PC-9 (cell line): Measurements from ENCODE around the gene BRD1. TPM values are rescaled to one million over a fixed set of nuclear protein-coding genes. Genes with fewer than 3 reads are reported as not detected.

Source experiments
- BruUV-seq: library from RNA; stranded (reverse); fragments of 400-500 nt; replicated peaks from 2 replicates; lab custom pipeline; 2021; lab: Mats Ljungman, UMichigan
- CTCF ChIA-PET: fragments of 300-600 bp; sonication (Branson Sonifier 250); formaldehyde crosslinking; loops from one replicate; lab custom pipeline; 2022; ENCODE audit warnings: antibody characterized with exemption; lab: Charles Lee
- POLR2A ChIA-PET: fragments of 300-600 bp; sonication (Branson Sonifier 250); formaldehyde crosslinking; loops from one replicate; lab custom pipeline; 2022; ENCODE audit warnings: antibody characterized with exemption; ENCODE audit not compliant: unreplicated experiment; lab: Charles Lee
- DNase-seq, 2 experiments: peaks; one replicate each; pipeline versions ENCODE4 v3.0.0 to v3.0.0-alpha.2; 2015 to 2022; ENCODE audit warnings: mixed read lengths in 1 of 2
- H2AFZ ChIP-seq: fragments of 200-600 bp; sonication (generic); 2 replicates; pipeline ENCODE4 v1.8.1; 2017; ENCODE audit warnings: antibody characterized with exemption
- H3F3A ChIP-seq: fragments of 200-600 bp; sonication (generic); 2 replicates; pipeline ENCODE4 v1.8.1; 2017; ENCODE audit warnings: antibody characterized with exemption, mild to moderate bottlenecking, low read depth; ENCODE audit not compliant: insufficient read depth
- H3K27ac ChIP-seq: fragments of 200-600 bp; sonication (generic); 2 replicates; pipeline ENCODE4 v1.6.1; 2016; ENCODE audit warnings: mixed run types
- H3K27me3 ChIP-seq: fragments of 200-600 bp; sonication (generic); 2 replicates; pipeline ENCODE4 v1.6.1; 2016; ENCODE audit warnings: low read depth, mixed run types; ENCODE audit not compliant: insufficient read depth
- H3K36me3 ChIP-seq: fragments of 200-600 bp; sonication (generic); 2 replicates; pipeline ENCODE4 v1.6.1; 2016; ENCODE audit warnings: low read depth, mixed run types
- H3K4me1 ChIP-seq: fragments of 200-600 bp; sonication (generic); replicated peaks from 2 replicates; pipeline ENCODE4 v1.6.1; 2016; ENCODE audit warnings: mixed run types; ENCODE audit not compliant: insufficient read depth
- H3K4me2 ChIP-seq: fragments of 200-600 bp; sonication (generic); 2 replicates; pipeline ENCODE4 v1.6.1; 2017; ENCODE audit warnings: mixed run types
- H3K4me3 ChIP-seq: fragments of 200-600 bp; sonication (generic); 2 replicates; pipeline ENCODE4 v1.6.1; 2016; ENCODE audit warnings: mixed run types
- H3K79me2 ChIP-seq: fragments of 200-600 bp; sonication (generic); 2 replicates; pipeline ENCODE4 v1.6.1; 2017; ENCODE audit warnings: low read depth, mixed run types
- H3K9me2 ChIP-seq: fragments of 200-600 bp; sonication (generic); 2 replicates; pipeline ENCODE4 v1.8.1; 2017; ENCODE audit warnings: mild to moderate bottlenecking; ENCODE audit not compliant: insufficient read depth
- H3K9me3 ChIP-seq: fragments of 200-600 bp; sonication (generic); 2 replicates; pipeline ENCODE4 v1.8.1; 2016; ENCODE audit warnings: low read depth; ENCODE audit not compliant: insufficient read depth
- H4K20me1 ChIP-seq: fragments of 200-600 bp; sonication (generic); 2 replicates; pipeline ENCODE4 v1.8.1; 2017; ENCODE audit not compliant: insufficient read depth
- CTCF ChIP-seq: fragments of 200-600 bp; sonication (generic); conservative IDR thresholded peaks from 2 replicates; pipeline ENCODE4 v1.6.1; 2017; ENCODE audit warnings: mixed run types, antibody characterized with exemption, mild to moderate bottlenecking, moderate library complexity
- EZH2 ChIP-seq: fragments of 200-600 bp; sonication (generic); IDR thresholded peaks from 2 replicates; pipeline ENCODE4 v1.8.0; 2017; ENCODE audit warnings: antibody characterized with exemption, low read depth
- intact Hi-C: fragments of 100-400 bp; cut with micrococcal nuclease; formaldehyde crosslinking; loops from one replicate; pipeline ENCODE4 v1.10.0; 2022; ENCODE audit not compliant: unreplicated experiment
- total RNA-seq: library from RNA; stranded (reverse); gene quantifications from 2 replicates; pipeline ENCODE4 v1.2.3, GENCODE V29; 2021

BRD1 gene
- total RNA-seq, 1 experiment from 2014 or later, result 28.5 TPM

DNA sequence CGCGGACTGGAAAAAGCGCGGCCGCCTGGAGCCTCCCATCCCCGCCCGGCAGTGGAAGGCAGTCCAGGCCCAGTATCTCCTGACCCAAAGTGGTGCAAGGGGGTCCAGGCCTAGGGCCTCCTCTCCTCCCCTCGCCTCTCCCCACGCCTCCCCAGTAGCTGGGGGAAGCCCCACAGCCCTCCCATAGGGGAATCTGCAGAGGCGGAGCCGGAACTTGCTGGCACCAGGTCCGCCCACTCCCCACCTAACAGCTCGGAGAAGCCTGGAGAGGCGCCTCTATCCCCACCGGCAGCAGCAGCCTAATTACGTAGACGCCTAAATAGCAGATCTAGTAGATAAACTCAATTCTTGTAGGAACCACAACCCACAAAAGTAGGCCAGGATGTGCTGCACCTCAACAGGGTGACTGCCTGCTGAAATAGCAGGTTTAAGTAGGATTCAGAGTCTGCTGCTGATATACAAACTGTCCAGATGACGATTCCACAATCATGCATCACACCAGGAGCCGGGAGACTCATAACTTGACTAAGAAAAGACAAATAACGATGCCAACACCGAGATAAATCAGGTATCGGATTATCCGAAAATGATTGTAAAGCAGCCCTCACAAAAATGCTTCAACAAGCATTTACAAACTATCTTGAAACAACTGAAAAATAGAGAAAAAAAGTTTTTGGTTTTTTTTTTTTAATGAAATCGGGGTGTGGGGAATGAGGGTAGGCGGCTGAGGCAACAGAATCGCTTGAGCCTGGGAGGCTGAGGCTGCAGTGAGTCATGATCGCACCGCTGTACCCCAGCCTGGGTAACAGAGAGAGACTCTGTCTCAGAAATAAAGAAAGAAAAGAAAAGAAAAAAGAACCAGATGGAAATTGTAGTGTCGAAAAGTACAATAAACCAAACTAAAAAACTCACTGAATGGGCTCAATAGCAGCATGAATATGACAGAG, 11.4 kb upstream of the BRD1 start:
- Histone ChIP-seq H3F3A (peaks cover 13% of the 10 kb centered on the region), H3K4me3 (no peak overlapping the region), H4K20me1 (no peaks in the 10 kb centered on the region), H3K9me3 (no peaks in the 10 kb centered on the region), H2AFZ (no peak overlapping the region), H3K4me2 (no peak overlapping the region), H3K27me3 (no peaks in the 10 kb centered on the region), H3K79me2 (no peaks in the 10 kb centered on the region), H3K27ac (no peak overlapping the region), H3K4me1 (peaks cover 6% of the 10 kb centered on the region), H3K36me3 (no peaks in the 10 kb centered on the region), H3K9me2 (no peaks in the 10 kb centered on the region; the same call in 1 of the 2 replicates)
- CTCF ChIA-PET, result no interaction called here
- TF ChIP-seq EZH2 (no peak), CTCF (no peak)
- DNase-seq, result no peak
- intact Hi-C loops, result no loop called here
- no TSS peak for BruUV-seq
- POLR2A ChIA-PET, result no interaction called here

DNA sequence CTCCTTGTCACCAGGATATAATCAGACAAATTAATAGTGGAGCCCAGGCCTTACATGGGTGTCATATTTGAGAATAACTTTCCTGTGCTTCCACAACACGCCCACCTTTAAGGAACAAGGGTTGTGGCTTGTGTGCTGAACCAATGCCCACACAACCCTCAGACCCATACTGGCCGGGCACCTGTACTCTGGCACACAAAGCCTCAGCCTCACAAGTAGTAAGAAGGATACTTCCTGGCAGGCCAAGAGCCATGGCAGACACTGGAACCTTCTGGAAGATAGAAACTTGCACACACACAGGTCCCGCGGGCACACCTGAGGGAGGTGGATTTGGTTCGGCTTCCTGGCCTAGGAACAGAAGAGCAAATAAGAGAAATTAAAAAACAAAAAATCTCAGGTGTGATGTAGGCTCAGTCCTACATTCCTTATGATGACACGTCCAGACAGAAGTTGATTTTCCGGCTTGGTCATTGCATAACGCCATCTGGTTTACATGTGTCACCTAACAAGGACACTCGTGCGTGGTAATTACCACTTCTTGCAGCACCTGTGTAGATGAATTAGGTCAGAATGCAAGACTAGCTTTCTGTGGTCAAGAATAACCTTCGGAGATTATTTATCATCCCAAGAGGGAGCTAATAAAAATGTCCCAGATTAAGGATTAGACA, 5.8 kb upstream of the BRD1 start:
- Histone ChIP-seq H3K79me2 (no peaks in the 10 kb centered on the region), H3K4me2 (peak overlapping the region; percentile 67), H3F3A (peaks cover 41% of the 10 kb centered on the region), H3K27me3 (no peaks in the 10 kb centered on the region), H4K20me1 (no peaks in the 10 kb centered on the region), H3K9me3 (peaks cover 28% of the 10 kb centered on the region), H3K4me3 (peak overlapping the region; percentile 19; the same call in 1 of the 2 replicates), H3K4me1 (peaks cover 24% of the 10 kb centered on the region), H2AFZ (peak overlapping the region; percentile 72), H3K27ac (peak overlapping the region; percentile 83), H3K36me3 (no peaks in the 10 kb centered on the region), H3K9me2 (no peaks in the 10 kb centered on the region)
- intact Hi-C loops, result no loop called here
- ChIA-PET CTCF (interaction anchor here (0.5 to 0.7 kb wide), 2 partner anchors 12 to 18 kb away, joined by 4 to 8 read pairs; no protein-coding TSS in a partner anchor), POLR2A (no interaction called here)
- DNase-seq, result peak; percentile 63 to 99
- no peak for TF ChIP-seq CTCF
- no peak for TF ChIP-seq EZH2
- BruUV-seq, result no TSS peak

GRCh38 chr22:49829044-49829853, 1.6 kb upstream of the BRD1 start:
- TF ChIP-seq CTCF (no peak), EZH2 (no peak)
- Histone ChIP-seq H3K36me3 (no peaks in the 10 kb centered on the region), H3K4me1 (peaks cover 37% of the 10 kb centered on the region), H3K9me3 (peaks cover 28% of the 10 kb centered on the region), H3K27me3 (no peaks in the 10 kb centered on the region), H3K4me3 (no peak overlapping the region), H2AFZ (no peak overlapping the region), H3K79me2 (peaks cover 28% of the 10 kb centered on the region), H3K27ac (no peak overlapping the region), H3K9me2 (no peaks in the 10 kb centered on the region), H3K4me2 (no peak overlapping the region), H4K20me1 (peaks cover 26% of the 10 kb centered on the region), H3F3A (peaks cover 36% of the 10 kb centered on the region)
- CTCF ChIA-PET, result no interaction called here
- TSS peak; percentile 12 for BruUV-seq
- DNase-seq, result no peak
- intact Hi-C loops, result no loop called here
- POLR2A ChIA-PET, result no interaction called here
